Fibroblast of skin of scalp (primary cell): ENCODE results near the gene MPIG6B.
A peak's percentile ranks its signal among the peaks of the same experiment; 100 is the strongest.

Source experiments
- DNase-seq: peaks from one replicate; pipeline ENCODE4 v3.0.0-alpha.2; 2013

The MPIG6B gene

DNA sequence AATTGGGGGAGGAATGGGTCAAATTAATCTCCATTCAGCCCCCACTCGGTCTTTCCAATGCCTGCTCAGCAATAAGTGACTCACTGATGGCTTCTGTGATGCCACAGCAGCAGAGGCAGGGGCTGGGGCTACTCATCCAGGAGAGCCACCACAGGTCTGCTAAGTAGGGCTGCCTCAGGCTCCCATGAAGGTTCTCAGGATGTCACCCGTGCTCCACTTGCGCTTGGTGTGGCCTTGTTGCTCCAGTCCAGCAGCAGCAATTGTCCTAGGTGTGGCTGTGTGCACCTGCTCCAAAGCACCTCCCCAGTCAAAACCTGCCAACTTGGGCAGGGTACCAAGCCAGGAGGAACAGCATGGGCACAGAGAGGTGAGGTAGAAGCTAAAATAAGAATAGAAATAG, 1.0 kb upstream of the MPIG6B start:
- DNase-seq, result no peak

DNA sequence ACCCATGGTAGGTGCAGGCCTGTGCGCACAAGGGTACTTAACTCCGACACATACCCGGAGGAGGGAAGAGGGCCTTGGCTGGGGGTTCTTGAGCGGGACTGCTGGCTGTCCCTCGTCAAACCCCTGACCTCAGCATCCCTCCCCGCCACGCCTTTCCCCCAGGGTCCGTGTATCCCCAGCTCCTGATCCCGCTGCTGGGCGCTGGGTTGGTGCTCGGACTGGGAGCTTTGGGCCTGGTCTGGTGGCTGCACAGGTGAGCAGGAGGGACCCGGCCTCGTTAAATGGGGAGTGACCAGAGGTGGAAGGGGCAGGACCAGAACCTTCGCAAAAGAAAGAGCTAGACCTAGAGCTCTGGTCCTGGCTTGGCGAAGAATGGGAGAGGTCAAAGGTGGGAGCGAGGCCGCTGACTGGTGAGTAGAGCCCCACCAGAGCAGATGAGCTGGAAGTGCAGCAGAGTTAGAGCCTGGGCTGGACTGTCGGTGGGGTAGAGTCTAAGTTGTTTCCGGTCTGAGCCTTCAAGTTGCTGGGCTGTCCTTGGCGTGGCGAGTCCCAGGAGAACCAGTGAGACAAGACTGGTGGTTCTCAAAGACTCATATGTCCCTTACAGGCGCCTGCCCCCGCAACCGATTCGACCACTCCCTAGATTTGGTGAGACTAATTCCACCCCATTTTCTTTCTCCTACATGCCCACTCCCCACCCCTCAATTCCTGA, 963 bp downstream of the MPIG6B start:
- DNase-seq, result no peak

DNA sequence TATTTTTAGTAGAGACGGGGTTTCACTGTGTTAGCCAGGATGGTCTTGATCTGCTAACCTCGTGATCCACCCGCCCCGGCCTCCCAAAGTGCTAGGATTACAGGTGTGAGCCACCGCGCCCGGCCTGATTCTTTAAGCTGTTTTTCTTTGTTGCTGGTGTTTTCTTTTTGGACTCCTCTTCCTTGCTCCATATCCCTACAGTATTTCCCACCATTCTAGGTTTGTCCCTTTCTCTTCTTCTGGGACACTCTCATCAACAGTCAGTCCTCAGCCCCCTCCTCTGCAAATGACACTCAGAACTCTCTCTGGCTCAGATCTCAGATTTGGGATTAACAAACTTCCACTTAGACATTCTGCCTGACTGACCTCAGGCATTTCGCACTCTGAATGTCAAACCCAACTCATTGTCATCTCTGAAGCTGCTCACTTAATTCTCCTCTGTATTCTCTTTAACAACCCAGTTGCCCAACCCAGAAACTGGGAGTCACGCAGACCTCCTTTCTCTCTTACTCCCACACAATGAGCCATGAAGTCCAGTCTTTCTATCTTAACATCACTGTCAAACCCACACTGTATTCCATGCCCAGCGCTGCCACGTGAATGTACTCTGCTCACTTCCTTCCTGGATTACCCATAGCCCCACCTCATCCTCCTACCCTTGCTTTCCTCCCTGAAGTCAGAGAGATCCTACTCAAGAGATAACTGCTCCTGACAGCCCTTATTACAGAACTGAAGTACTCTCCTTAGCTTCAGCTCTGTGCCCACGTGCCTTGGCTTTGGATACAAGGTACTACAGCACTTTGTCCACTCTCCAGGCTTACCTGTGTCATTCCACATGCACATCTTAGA, 2.6 kb downstream of the MPIG6B start:
- no peak for DNase-seq

DNA sequence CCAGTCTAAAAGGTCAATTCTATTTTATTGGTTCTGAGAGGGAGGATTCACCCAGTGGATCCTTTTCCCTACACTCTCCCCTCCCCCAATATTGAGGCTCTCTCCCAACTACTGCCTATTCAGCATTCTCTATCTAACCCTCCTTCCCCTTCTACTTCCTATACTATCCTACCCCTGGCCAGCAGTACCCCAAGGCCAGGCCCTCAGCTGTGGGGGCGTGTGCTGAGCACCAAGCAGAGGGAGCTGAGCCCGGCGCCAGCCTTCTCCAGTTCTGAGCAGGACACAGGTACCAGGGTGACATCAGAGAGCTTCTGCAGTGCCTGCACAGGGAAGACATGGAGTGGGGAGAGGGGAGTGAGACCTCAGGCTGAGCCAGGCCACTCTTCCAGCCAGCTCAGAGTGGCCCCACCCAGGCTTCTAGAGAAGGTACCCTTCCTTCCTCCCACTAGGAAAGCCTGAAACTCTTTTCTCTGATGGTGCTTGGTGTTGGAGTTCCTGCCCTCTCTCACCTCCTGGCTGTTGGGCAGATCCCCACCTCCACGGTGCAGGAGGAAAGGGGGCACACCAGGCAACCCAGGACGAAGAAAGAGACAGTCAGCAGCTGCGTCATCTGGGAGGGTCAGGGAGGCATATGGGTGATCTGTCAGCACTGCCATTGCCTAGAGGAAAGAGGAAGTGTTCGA, 4.0 kb downstream of the MPIG6B start:
- DNase-seq, result no peak

DNA sequence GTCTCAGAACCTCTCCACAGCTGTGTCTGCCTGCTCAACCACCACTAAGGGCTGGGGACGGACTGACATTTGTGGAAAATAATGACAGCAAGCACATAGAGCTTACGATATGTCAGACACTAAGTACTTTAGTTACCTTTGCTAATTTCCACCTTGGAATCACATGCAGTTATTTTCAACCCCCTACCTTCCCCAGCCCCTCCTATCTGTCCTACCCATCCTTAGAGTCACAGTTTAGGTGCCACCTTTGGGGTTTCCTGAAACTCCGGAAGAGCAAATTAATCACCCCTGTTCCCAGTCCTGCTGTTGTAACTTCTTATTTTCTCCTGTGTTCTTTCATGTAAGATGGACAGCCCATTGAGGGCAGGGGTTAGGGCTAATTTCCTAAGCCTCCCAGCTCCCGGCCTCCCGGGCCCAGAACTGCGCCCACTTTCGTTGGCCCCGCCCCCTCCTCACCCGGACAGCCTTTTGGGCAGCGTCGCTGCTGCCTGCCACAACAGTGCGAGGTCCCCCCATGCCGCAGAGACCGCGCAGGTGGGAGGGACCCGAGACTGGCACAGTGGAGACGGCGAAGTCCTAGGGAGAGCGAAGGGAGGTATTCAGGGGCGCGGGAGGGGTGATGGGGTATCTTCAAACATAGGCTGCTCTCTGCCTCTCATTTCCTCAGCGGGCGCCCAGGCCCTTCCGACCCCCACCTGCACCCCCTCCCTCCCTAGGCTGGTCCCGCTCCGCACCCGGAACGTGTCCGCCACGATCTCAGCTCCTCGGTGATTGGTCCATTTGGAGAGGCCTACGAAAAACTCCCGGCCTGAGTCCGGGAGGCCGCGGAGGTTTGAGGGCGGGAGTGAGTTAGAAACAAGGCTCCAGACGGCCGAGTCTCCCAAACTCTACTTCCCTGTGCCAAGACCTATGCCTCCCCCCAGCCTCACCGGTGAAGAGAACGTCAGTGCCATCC, 4.8 kb downstream of the MPIG6B start:
- DNase-seq, result no peak

DNA sequence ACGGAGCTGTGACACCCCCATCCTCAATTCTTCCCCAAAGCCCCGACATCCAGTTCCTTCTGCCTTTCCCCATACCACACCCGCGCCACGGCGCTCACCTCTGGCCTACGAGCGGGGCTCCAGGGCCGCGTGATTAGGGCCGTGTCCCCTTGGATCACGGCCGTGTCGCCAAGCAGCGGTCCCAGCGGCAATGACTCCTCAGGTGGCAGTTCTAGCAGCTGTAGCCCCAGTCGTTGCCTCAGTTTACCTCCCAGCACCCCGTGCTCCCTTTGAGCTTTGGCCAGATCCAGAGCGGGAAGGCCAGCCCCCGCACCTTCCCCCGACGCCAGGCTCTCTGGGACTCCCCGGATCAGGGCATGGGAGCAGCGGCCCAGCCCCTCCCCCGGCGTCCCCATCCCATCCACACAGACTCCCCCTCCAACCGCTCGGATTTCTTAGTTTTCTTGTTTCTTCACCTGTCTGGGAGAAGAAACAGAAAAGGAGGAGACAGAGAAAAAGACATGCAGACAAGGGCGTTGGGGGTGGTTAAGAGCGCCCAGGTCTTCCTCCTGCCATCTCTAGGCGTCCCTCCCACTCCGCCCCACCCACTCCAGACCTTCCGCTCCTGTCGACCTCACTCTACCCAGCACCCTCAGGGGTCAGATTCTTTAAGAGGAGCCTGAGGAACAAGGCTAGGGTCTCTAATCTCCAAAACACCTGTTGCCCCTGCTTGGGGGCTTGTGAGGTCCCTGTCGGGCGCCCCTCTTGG, 5.8 kb downstream of the MPIG6B start, which contains the start of gene DDAH2:
DDAH2 (minus strand) TSS at position 533 of the 748 bp plus-strand sequence; CDS start at position 395, 138 bp downstream.
- DNase-seq, result no peak

DNA sequence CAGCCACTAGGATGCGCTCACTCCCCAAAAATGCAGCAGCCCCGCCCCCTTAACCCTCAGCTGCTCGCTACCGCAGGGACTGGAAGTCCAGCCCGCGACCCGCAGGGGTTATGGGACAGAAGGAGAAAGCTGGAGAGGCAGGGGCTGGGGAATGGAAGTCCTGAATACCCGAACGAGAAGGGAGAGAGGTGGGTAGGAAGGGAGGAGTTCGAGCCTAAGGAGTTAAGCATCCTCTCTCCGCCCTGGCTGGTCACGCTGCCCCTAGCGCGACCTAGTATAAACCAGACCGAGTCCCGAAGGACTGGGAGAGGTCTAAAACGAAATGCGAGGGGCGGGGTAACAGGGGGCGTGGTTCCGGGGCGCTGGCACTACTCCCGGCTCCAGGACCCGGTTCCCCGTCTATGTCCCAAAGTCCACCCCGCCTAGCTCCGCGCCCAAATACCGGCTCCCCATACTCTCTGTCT, 6.4 kb downstream of the MPIG6B start:
- DNase-seq, result peak; percentile 86

DNA sequence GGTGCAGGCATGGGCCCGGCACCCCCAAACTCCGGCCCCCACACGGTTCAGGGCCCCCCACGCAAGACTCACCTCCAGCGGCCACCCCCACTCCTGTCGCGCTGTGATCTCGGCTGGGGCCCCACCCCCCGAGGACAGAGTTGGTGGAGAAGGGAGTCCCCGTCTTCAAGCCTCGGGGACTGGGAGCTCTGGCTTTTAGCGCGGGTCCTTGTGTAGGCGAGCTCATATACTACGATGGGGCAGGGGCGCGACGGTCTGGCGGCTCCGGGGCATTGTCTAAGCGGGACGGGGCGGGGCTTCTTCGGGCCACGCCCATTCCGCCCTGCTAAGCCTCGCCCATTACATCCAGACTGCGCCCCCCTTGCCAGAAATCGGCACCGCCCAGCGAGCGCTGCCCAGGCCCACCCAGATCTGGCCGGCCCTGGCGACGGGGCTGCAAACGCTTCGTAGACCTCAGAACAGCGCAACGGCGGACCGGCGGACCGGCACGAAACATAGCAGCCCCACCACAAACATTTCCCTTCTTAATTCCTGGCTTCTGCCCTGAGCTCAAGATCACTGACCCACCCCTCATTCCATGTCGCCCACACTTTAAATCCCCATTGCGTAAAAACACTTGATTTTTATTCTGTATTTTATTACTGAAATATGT, 6.9 kb downstream of the MPIG6B start:
- DNase-seq, result peak; percentile 91

DNA sequence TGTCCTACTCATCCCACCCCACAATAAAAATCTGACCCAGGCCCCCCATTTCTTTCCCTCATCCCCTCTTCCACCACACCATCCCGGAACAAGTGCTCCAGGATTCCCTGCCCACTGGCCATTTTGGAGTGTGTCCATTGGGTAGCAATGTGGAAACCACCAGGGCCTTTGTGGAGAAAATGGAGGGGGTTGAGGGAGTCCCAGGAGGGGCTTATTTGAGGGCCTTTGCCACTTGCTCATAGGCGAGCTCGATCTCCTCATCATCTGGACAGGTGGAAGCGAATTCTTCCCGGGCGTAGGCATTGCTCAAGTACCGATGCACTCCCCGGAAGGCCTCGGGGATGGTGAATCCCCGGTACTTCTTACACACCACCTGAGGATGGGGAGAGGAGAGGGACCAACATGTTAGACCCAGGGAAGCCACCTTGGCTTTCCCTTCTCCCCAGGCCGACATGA, 7.5 kb downstream of the MPIG6B start:
- DNase-seq, result no peak

DNA sequence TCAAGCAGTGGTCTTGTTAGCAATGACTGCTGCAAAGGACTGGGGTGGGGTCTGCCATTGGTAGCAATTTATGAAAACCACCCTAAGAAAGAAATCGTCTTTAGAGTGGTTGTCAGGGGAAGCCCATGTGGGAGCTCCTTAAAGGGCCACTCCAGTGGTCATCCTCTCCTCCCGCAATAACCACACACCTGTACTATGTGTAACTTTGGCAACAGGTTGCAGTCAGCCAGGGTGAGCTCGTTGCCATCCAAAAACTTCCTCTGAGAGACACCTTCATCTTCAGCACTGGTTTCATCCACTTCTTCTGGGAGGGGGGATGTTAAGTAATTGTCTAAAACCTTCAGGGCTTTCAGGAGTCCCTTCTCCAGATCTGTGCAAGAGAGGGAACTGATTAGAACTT, 8.9 kb downstream of the MPIG6B start:
- DNase-seq, result no peak

DNA sequence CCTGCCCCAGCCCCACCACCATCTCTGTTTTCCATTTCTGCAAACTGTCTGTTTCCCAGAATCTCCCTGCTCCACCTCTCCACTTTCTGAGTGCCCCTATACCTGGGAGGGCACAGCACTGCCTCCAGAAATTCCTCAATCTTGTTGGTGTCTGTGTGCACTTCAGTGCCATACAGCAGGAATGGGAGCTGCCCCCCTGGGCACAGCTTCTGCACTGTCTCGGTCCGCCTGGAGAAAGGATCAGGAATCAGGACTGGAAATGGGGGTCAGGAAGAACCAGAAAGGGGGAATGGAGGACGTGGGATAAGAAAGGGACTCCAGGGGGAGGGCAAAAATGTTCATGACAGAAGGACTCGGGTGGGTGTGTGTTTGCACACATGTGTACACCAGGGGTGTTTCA, 10.6 kb downstream of the MPIG6B start:
- DNase-seq, result no peak

DNA sequence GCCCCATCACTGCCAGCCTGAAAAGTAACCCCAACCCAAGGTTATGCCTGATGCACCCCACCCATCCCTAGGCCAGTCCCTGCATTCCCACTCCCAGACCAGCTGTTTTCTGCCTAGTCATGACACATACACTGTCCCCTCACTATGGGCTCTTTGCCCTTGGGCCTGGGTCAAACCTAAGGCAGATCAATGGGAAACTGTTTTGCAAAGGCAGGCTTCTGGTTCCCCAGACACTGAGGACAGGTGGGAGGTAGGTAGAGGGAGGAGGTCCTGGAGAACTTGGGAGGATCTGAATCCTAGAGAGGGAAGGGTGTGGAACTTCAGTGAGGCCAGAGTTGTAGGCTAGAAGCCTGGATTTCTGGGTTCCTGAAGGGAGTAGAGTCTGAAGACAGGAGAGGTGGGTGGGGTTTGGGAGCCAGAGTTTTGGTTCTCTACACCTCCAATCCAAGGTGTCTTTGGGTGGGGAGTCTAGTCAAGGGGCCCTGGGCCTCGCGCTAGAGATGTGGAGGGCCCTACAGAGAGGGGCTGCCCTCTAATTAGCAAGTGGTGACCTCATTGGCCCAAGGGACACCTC, 11.2 kb downstream of the MPIG6B start:
- DNase-seq, result no peak

DNA sequence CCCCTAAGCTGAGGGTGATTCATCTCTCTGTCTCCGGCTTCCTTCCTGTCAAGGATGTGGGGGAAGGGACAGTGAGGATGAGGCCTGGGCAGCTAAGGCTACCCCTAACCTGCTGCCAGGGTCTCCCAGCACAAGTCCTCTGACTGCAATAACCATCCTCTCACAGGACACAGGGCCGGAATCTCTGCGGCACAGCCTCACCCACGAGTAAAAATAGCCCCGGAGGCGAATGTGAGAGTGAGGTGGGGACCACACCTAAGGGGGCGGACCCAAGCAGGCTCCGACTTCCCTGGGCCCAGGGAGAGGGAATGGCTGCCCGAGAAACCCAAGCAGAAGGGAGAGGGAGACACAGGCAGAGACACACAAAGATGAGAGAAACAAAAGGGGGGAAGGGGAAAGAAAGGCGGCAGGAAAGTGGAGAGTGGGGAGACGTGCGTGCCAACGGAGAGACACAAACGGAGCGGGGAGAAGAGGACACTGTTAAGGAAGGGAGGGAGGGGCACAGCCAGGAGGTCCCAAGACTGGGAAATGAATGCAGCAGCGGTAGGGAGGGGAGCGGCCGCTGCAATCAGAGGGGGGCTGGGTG, 11.7 kb downstream of the MPIG6B start:
- DNase-seq, result peak; percentile 83

DNA sequence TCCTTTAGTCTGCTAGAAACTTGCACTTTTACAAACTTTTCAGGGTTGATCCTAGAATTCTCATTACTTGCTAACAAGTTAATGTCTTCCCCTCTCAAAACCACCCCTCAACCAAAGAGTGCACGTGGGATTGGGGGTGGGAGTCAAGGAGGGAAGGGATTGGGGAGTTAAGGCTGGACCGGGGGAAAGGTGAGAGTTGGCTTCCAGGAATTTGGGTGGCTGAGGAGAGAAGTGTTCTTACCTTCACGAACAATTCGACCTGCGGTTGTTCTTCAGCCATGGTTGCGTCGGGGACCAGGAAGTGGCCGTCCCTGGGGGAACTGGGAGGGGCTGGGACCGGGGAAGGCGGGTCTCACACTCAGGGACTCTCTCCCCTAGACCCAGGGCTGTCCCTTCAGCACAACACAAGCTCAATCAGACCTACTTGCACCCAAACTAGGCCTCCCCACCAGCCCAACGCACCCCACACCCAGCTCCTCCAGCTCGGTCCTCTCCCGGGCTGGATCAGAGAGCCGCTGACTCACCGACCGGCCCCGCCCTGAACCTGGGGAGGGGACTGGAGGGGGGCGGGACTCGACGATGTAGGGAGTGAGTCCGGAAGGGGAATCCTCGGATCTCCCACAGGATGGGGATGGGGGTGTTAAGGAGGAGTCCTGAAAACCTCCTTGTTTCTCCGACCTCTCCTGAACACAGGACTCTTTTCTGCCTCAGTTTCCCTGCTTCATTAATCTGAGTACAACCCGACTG, 13.0 kb downstream of the MPIG6B start, which contains the start of gene CLIC1:
CLIC1 (minus strand) TSS at position 510 of the 747 bp plus-strand sequence; CDS start at position 280, 230 bp downstream.
- peak; percentile 84 for DNase-seq

DNA sequence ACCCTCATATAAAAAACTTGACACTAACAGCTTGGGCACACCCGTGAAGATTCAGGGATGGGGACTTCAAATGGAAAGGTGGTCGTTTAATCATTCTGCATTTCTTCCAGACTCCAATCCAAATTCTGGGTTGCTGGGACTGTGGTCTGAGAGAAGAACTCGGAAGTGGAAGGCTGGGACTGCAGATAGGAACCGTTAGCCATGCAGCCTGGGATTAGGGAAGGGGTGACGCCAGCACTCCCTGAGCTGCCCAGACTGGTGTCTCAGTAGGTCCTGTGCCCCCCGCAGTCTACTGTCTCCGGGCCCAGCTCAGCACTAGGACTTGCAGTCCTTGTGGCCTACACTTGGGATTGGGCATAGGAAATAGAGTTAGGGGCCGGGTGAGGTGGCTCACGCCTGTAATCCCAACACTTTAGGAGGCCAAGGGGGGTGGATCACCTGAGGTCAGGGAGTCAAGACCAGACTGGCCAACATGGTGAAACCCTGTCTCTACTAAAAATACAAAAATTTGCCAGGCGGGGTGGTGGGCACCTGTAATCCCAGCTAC, 13.7 kb downstream of the MPIG6B start:
- no peak for DNase-seq

DNA sequence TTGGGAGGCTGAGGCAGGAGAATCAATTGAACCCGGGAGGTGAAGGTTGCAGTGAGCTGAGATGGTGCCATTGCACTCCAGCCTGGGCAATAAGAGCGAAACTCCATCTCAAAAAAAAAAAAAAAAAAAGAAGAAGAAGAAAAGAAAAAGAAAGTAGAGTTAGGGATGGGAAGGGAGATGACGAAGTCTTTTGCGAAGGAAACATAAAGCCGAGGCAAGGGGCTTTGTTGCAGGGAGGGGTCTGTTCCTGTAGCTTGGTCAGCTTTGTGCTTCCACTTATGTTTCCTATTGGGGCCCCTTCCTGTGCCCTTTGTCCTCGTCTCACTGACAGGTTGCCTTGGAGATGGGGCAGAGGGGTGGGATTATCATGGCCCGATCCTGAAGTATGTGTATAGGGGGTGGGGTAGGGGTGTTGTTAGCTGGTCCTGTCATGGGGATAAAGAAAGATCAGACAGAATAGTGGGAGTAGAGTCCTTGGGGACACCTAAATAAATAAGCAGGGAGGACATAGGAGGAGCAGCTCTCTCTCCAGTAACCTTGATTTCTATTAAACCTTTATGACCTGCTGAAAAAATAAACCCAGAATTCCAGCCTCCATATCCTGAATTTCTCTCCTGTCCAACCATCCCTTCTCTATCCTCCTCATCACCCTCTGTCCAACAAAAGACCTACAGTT, 14.3 kb downstream of the MPIG6B start:
- DNase-seq, result no peak

DNA sequence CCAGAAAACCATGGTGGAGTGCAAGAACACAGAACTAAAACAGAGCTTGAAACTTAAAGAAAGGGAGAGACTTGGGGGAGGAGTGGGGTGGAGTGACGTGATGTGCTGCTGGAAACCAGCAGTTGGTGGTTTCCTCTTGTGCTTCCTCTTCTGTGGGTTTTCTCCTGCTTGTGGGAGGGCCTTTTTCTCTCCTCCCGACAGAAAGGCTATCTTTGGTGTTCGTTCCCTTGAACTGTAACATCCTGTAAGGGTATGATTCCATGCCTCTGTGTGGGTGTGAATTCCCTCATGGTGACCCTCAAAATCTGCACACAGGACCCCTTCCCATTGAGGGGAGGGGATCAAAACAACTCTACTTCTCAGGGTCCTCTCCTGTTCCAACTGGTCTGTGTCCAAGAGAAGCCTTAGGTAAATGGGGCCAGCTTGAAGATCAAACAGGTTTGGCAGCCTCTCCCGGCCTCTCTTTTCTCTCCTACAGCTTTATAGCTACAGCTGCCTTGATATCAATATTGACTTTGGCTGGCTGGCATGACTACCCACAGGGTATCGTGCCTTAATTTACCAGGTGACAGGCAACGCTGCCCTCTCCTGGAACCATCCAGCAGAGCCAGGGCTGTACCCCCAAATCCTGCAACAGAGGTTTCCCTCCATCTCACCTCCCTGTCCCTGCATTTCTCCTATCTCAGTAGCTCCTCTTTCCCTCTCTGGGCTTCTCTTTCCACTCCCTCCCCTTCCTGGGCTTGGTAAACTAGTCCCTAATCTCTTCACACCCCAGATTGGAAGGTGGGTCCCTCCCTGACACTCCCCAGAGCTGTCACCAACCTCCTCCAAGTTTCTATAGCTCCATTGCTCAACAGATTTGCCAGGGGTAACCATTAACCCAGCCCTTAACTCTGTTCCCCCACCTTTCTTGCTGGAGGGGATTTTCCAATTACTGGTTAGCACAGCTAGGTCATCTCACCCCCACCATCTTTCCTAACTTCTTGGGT, 15.1 kb downstream of the MPIG6B start:
- peak; percentile 79 for DNase-seq
